ENCODE results near the gene STX5. TPM values are rescaled to one million over a fixed set of nuclear protein-coding genes. Genes with fewer than 3 reads are reported as not detected.
A peak's percentile ranks its signal among the peaks of the same experiment; 100 is the strongest.

The STX5 gene
- total and polyA plus RNA-seq, 11 donors, result 8.6 to 36.1 (median 18.9) TPM

DNA sequence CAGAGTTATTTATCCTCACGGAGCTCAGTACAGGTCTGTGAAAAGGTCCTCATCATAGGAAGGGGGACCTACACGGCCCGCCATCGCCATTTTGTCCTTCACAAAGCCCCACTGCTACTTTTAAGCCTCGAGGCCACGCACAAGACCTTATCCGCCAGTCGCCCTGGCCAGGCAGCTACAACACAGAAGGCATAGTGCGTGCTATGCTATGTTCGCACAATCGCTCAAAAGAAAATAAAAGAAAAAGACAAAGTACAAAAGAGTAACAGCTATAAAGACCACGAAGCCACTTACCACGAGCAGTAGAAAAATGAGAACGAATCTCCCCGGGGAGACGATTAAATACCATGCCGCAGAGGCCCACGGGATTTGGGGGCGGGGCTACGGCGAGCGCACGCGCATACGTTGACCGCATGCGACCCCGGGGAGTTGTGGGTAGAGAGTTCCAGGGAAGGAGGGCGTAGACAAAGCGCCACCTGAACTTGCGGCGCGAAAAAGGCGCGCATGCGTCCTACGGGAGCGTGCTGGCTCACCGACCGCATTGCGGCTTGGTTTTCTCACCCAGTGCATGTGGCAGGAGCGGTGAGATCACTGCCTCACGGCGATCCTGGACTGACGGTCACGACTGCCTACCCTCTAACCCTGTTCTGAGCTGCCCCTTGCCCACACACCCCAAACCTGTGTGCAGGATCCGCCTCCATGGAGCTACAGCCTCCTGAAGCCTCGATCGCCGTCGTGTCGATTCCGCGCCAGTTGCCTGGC lies 23.9 kb upstream of the STX5 start:
- Histone ChIP-seq H3K36me3 (peaks cover 3 to 37% (median 32%) of the 10 kb centered on the region in 9 donors), H3K9me3 (no peaks in the 10 kb centered on the region), H3K27ac (peak overlapping the region; percentile 38 to 88 (median 80)), H3K27me3 (no peaks in the 10 kb centered on the region), H3K4me3 (peak overlapping the region; percentile 61 to 94 (median 76)), H3K4me1 (peaks cover 5 to 54% (median 25%) of the 10 kb centered on the region in 12 donors)
- DNase-seq (peak; percentile 96 to 97 (median 96)), ATAC-seq (peak; percentile 98 to 99 (median 98))
- peak; percentile 79 to 97 for TF ChIP-seq POLR2A (IDR thresholded peaks at IDR 0.05)
- TF ChIP-seq, protein P1, sequence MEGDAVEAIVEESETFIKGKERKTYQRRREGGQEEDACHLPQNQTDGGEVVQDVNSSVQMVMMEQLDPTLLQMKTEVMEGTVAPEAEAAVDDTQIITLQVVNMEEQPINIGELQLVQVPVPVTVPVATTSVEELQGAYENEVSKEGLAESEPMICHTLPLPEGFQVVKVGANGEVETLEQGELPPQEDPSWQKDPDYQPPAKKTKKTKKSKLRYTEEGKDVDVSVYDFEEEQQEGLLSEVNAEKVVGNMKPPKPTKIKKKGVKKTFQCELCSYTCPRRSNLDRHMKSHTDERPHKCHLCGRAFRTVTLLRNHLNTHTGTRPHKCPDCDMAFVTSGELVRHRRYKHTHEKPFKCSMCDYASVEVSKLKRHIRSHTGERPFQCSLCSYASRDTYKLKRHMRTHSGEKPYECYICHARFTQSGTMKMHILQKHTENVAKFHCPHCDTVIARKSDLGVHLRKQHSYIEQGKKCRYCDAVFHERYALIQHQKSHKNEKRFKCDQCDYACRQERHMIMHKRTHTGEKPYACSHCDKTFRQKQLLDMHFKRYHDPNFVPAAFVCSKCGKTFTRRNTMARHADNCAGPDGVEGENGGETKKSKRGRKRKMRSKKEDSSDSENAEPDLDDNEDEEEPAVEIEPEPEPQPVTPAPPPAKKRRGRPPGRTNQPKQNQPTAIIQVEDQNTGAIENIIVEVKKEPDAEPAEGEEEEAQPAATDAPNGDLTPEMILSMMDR (IDR thresholded peaks at IDR 0.05), result peak in 1 of 12 donors; percentile 18
- intact Hi-C loops (cut with DNase I), result loop anchor here in 4 of 10 donors (2.0 to 10.0 kb wide), 3 partner anchors 69 to 461 kb away; partner anchors contain the start of genes HNRNPUL2 (in 1 of the 4), TMEM179B (in 1 of the 4) and TTC9C (in 1 of the 4)
- WGBS, 4 donors, result 0 to 1% (median 0%) methylated on average over 45 to 54 of the region's 54 CpGs

DNA sequence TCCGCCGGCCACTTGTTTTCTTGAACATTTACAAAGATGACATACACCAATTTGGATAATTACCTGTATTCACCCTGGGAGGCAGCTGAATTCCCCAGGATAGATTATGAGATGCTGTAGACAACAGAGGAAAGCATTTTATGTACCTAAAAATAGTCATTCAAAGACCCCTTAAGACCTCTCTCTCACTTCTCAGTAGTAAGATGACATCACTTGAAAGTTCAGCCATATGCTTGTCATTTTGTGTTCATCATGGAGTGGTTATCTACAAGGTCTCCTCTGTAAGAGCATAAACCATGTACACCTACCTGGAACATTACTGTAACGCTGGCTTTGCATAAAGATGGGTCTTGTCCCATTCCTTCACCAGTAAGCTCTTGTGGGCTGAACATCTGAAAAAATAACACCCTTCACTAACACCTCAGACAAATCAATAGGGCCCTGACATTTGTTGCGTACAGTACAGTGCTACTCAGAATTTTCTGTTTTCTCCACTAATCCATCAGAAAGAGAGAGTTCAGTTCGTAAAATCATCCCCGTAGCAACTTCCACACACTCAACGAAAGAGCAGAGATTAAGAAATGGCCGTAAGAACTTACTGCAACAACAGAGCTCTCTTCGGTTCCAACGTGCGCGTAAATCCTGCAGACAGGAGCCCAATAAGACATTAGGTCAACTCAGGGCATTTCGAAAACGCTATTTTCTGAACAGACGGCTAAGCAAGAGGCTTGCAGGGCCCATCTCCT lies 23.1 kb upstream of the STX5 start:
- Histone ChIP-seq H3K27ac (peak overlapping the region in 11 of 12 donors; percentile 66 to 88 (median 81)), H3K9me3 (no peaks in the 10 kb centered on the region), H3K4me1 (peaks cover 5 to 54% (median 25%) of the 10 kb centered on the region in 12 donors), H3K4me3 (peak overlapping the region; percentile 61 to 94 (median 76)), H3K27me3 (no peaks in the 10 kb centered on the region), H3K36me3 (peaks cover 3 to 37% (median 32%) of the 10 kb centered on the region in 9 donors)
- no peak for TF ChIP-seq POLR2A (IDR thresholded peaks at IDR 0.05)
- TF ChIP-seq, protein P1 (IDR thresholded peaks at IDR 0.05), result no peak
- ATAC-seq (peak in 1 of 4 donors; percentile 5), DNase-seq (no peak)
- intact Hi-C loops (cut with DNase I), result loop anchor here in 3 of 10 donors (10.0 kb wide), 2 partner anchors 130 to 460 kb away; partner anchors contain the start of genes HNRNPUL2 (in 1 of the 3) and TTC9C (in 1 of the 3)
- 3 to 6% (median 4%) methylated on average over 11 to 15 of the region's 15 CpGs for WGBS, 4 donors

DNA sequence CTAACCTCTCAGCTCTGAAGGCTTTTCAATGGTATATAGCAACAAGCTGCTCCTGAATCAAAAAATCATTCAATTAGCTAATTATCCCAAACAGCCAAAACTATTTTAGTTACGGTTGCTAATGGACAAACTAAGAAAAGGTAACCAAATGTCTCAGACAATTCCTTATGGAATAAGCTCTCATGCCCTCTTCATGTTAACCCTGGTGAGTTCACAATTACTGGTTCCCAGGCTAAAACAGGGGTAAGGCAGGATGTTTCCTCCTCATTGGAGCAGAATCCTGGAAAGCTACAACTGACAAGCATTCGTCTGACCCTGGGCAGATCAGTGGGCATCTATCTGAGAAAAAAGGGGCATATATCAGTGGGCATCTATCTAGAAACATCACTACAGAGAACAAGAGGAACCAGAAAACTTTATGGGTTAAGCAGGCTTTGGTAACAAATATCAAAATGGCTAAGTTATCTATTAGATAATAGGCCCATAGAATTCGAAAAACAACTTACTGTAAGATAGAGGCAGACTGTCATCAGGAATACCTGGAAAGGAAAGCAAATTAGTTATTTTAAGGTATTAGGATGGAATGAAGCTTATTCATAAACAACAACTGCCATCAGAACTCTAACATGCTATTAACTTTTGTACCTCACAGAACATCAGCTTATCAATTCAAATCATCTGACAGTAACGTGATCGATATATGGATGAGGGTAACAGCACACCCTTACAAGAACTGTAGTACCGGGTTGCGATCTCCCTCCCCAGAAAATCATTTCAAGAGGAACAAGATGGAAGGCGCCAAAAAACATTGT lies 22.4 kb upstream of the STX5 start:
- intact Hi-C loops (cut with DNase I), result loop anchor here in 3 of 10 donors (10.0 kb wide), 2 partner anchors 129 to 459 kb away; partner anchors contain the start of genes HNRNPUL2 (in 1 of the 3) and TTC9C (in 1 of the 3)
- Histone ChIP-seq H3K27me3 (no peaks in the 10 kb centered on the region), H3K4me1 (peaks cover 5 to 54% (median 25%) of the 10 kb centered on the region in 12 donors), H3K27ac (peak overlapping the region in 6 of 12 donors; percentile 33 to 88 (median 84)), H3K4me3 (peak overlapping the region; percentile 61 to 94 (median 76)), H3K9me3 (no peaks in the 10 kb centered on the region), H3K36me3 (peaks cover 3 to 37% (median 32%) of the 10 kb centered on the region in 9 donors)
- ATAC-seq (no peak), DNase-seq (no peak)
- WGBS, 4 donors, result 13 to 23% (median 19%) methylated on average over 8 of the region's 8 CpGs
- TF ChIP-seq POLR2A (IDR thresholded peaks at IDR 0.05), result no peak
- TF ChIP-seq, protein P1 (IDR thresholded peaks at IDR 0.05), result no peak
